H1 (cell line): ENCODE measurements around the gene CST11. TPM values are rescaled to one million over a fixed set of nuclear protein-coding genes. Genes with fewer than 3 reads are reported as not detected.

Source experiments
- CTCF ChIA-PET: fragments of 300-600 bp; sonication (Branson Sonifier 250); formaldehyde crosslinking; loops from one replicate; lab custom pipeline; 2021; ENCODE audit not compliant: partially characterized antibody; lab: Charles Lee
- POLR2A ChIA-PET: fragments of 300-600 bp; sonication (Branson Sonifier 250); formaldehyde crosslinking; loops from one replicate; lab custom pipeline; 2021; ENCODE audit warnings: inconsistent platforms; ENCODE audit not compliant: partially characterized antibody; lab: Charles Lee
- DNase-seq, 2 experiments: peaks; one replicate each; pipeline versions ENCODE4 v3.0.0 to v3.0.0-alpha.2; 2010 to 2022; ENCODE audit warnings: low spot score in 2 of 2, low read depth in 1 of 2, mixed read lengths in 1 of 2
- FAIRE-seq: peaks from 2 replicates; lab custom pipeline; 2011; peaks lifted over from hg19 to GRCh38; lab: Jason Lieb, UNC
- H2AFZ ChIP-seq: 2 replicates; pipeline ENCODE4 v1.8.1; 2012; ENCODE audit warnings: low read length, inconsistent platforms
- H2AK5ac ChIP-seq: 2 replicates; pipeline ENCODE4 v1.6.1; 2013; ENCODE audit warnings: low read depth, low read length
- H2BK120ac ChIP-seq: replicated peaks from 2 replicates; pipeline ENCODE3; 2013; ENCODE audit warnings: low read depth, low read length, inconsistent platforms
- H2BK12ac ChIP-seq: 2 replicates; pipeline ENCODE4 v1.6.1; 2013; ENCODE audit warnings: low read depth, low read length
- H2BK15ac ChIP-seq: 2 replicates; pipeline ENCODE4 v1.6.1; 2013; ENCODE audit warnings: low read length
- H2BK20ac ChIP-seq: 2 replicates; pipeline ENCODE4 v1.6.1; 2013; ENCODE audit warnings: low read length
- H2BK5ac ChIP-seq: 2 replicates; pipeline ENCODE4 v1.6.1; 2013; ENCODE audit warnings: low read depth, low read length
- H3K14ac ChIP-seq: 2 replicates; pipeline ENCODE4 v1.6.1; 2013; ENCODE audit warnings: inconsistent platforms; ENCODE audit not compliant: insufficient read length
- H3K18ac ChIP-seq: 2 replicates; pipeline ENCODE4 v1.6.1; 2013; ENCODE audit warnings: low read length; ENCODE audit errors: extremely low read depth
- H3K23ac ChIP-seq: 2 replicates; pipeline ENCODE4 v1.6.1; 2013; ENCODE audit warnings: inconsistent platforms; ENCODE audit not compliant: insufficient read length
- H3K23me2 ChIP-seq: 2 replicates; pipeline ENCODE4 v1.6.1; 2013; ENCODE audit warnings: low read depth, low read length
- H3K27ac ChIP-seq: 2 replicates; pipeline ENCODE4 v1.6.1; 2011; ENCODE audit warnings: low read depth, low read length, inconsistent platforms
- H3K27me3 ChIP-seq, 4 experiments: replicated peaks in 1 of 4; 1 replicate in 1 of 4; 2 replicates in 3 of 4; pipeline versions ENCODE4 v1.6.1 to v1.8.1; 2011 to 2013; ENCODE audit warnings: low read length in 3 of 4, mild to moderate bottlenecking in 3 of 4, inconsistent platforms in 2 of 4, mixed read lengths in 2 of 4, moderate library complexity in 1 of 4; ENCODE audit not compliant: control insufficient read depth in 3 of 4, insufficient read depth in 3 of 4; ENCODE audit errors: extremely low read depth in 1 of 4
- H3K36me3 ChIP-seq, 4 experiments: 2 replicates each; pipeline versions ENCODE4 v1.6.1 to v1.8.1; 2011 to 2013; ENCODE audit warnings: mild to moderate bottlenecking in 4 of 4, low read length in 3 of 4, moderate library complexity in 2 of 4, control low read depth in 1 of 4, inconsistent platforms in 1 of 4; ENCODE audit not compliant: insufficient read depth in 4 of 4, control insufficient read depth in 2 of 4
- H3K4ac ChIP-seq: replicated peaks from 2 replicates; pipeline ENCODE3; 2013; ENCODE audit warnings: low read length, low read depth, mixed read lengths, inconsistent platforms; ENCODE audit not compliant: insufficient read length
- H3K4me1 ChIP-seq, 4 experiments: replicated peaks in 1 of 4; 1 replicate in 1 of 4; 2 replicates in 3 of 4; pipeline versions ENCODE4 v1.6.1 to v1.8.1; 2011 to 2013; ENCODE audit warnings: low read length in 3 of 4, inconsistent platforms in 2 of 4, mixed read lengths in 1 of 4; ENCODE audit not compliant: insufficient read depth in 4 of 4, control insufficient read depth in 3 of 4
- H3K4me2 ChIP-seq, 2 experiments: 2 replicates each; pipeline versions ENCODE4 v1.6.1 to v1.8.1; 2011 to 2013; ENCODE audit warnings: low read depth in 2 of 2, low read length in 2 of 2, control low read depth in 1 of 2, inconsistent platforms in 1 of 2, mild to moderate bottlenecking in 1 of 2; ENCODE audit not compliant: insufficient read depth in 1 of 2
- H3K4me3 ChIP-seq, 4 experiments: fragments of 200-600, 300-600 bp in 1 of 4; sonication (generic), shearing (Covaris generic), sonication (Bioruptor Twin) in 1 of 4; 2 replicates each; pipeline versions ENCODE4 v1.5.1 to v1.8.1; 2011 to 2016; ENCODE audit warnings: low read length in 4 of 4, low read depth in 3 of 4, control low read depth in 2 of 4, inconsistent platforms in 2 of 4, mild to moderate bottlenecking in 2 of 4, mixed read lengths in 1 of 4, moderate library complexity in 1 of 4; ENCODE audit not compliant: insufficient read depth in 2 of 4; ENCODE audit errors: extremely low read depth in 1 of 4
- H3K56ac ChIP-seq: replicated peaks from 2 replicates; pipeline ENCODE3; 2013; ENCODE audit warnings: low read depth, mild to moderate bottlenecking, mixed read lengths, low read length, inconsistent platforms; ENCODE audit not compliant: insufficient read length
- H3K79me1 ChIP-seq: 2 replicates; pipeline ENCODE4 v1.6.1; 2013; ENCODE audit warnings: low read depth, low read length, control low read depth
- H3K79me2 ChIP-seq, 2 experiments: 2 replicates each; pipeline versions ENCODE4 v1.6.1 to v1.8.1; 2012 to 2013; ENCODE audit warnings: low read length in 2 of 2, mild to moderate bottlenecking in 2 of 2, inconsistent platforms in 1 of 2; ENCODE audit not compliant: insufficient read depth in 2 of 2, control insufficient read depth in 1 of 2
- H3K9ac ChIP-seq, 4 experiments: replicated peaks in 1 of 4; 1 replicate in 1 of 4; 2 replicates in 3 of 4; pipeline versions ENCODE4 v1.6.1 to v1.8.1; 2011 to 2013; ENCODE audit warnings: low read depth in 3 of 4, low read length in 3 of 4, control low read depth in 2 of 4, mild to moderate bottlenecking in 2 of 4, moderate library complexity in 2 of 4, inconsistent platforms in 1 of 4; ENCODE audit errors: extremely low read depth in 1 of 4
- H3K9me3 ChIP-seq, 2 experiments: 2 replicates each; pipeline versions ENCODE4 v1.6.1 to v1.8.1; 2012 to 2013; ENCODE audit warnings: mild to moderate bottlenecking in 2 of 2, moderate library complexity in 2 of 2, control low read depth in 1 of 2, inconsistent platforms in 1 of 2, low read depth in 1 of 2, low read length in 1 of 2, mixed read lengths in 1 of 2; ENCODE audit not compliant: insufficient read depth in 2 of 2
- H4K20me1 ChIP-seq, 2 experiments: replicated peaks in 1 of 2; 2 replicates each; pipeline versions ENCODE3 to v1.8.1; 2011 to 2013; ENCODE audit warnings: inconsistent platforms in 2 of 2, low read length in 2 of 2, mild to moderate bottlenecking in 1 of 2; ENCODE audit not compliant: insufficient read depth in 2 of 2, control insufficient read depth in 1 of 2
- H4K5ac ChIP-seq: 2 replicates; pipeline ENCODE4 v1.6.1; 2013; ENCODE audit warnings: low read length, low read depth, mixed read lengths, inconsistent platforms; ENCODE audit not compliant: insufficient read length
- H4K8ac ChIP-seq: 2 replicates; pipeline ENCODE4 v1.8.0; 2013; ENCODE audit warnings: mild to moderate bottlenecking, moderate library complexity, low read length, inconsistent platforms; ENCODE audit not compliant: insufficient read depth; ENCODE audit errors: extremely low read depth
- H4K91ac ChIP-seq: replicated peaks from 2 replicates; pipeline ENCODE3; 2013; ENCODE audit warnings: low read length, mixed read lengths, inconsistent platforms; ENCODE audit not compliant: insufficient read length
- BRCA1 ChIP-seq: IDR thresholded peaks from 2 replicates; pipeline ENCODE4 v1.6.1; 2012; ENCODE audit warnings: low read depth, low read length, improper control_type of control experiment
- CHD1 ChIP-seq: IDR thresholded peaks from 2 replicates; pipeline ENCODE4 v1.6.1; 2012; ENCODE audit warnings: low read depth, low read length, improper control_type of control experiment
- GABPA ChIP-seq: IDR thresholded peaks from 2 replicates; pipeline ENCODE4 v1.6.1; 2011; ENCODE audit warnings: mild to moderate bottlenecking, low read length, moderate library complexity, borderline replicate concordance; ENCODE audit not compliant: insufficient read depth
- KDM5A ChIP-seq: fragments of 200-600 bp; IDR thresholded peaks from 2 replicates; pipeline ENCODE4 v1.7.1; 2012; ENCODE audit warnings: mild to moderate bottlenecking, low read length, inconsistent platforms, mixed read lengths
- MAFK ChIP-seq: IDR thresholded peaks from 2 replicates; pipeline ENCODE4 v1.6.1; 2012; ENCODE audit warnings: low read depth, mild to moderate bottlenecking, improper control_type of control experiment, low read length
- RAD21 ChIP-seq, 2 experiments: IDR thresholded peaks in 1 of 2; conservative IDR thresholded peaks in 1 of 2; 2 replicates each; pipeline ENCODE4 v1.6.1; 2011; ENCODE audit warnings: low read depth in 2 of 2, low read length in 2 of 2, improper control_type of control experiment in 1 of 2, inconsistent platforms in 1 of 2, mild to moderate bottlenecking in 1 of 2, moderate library complexity in 1 of 2
- SIN3A ChIP-seq, 2 experiments: IDR thresholded peaks in 1 of 2; conservative IDR thresholded peaks in 1 of 2; 2 replicates each; pipeline ENCODE4 v1.6.1; 2011 to 2012; ENCODE audit warnings: low read length in 2 of 2, improper control_type of control experiment in 1 of 2, low read depth in 1 of 2, mild to moderate bottlenecking in 1 of 2
- SP2 ChIP-seq: IDR thresholded peaks from 2 replicates; pipeline ENCODE4 v1.6.1; 2012; ENCODE audit warnings: mild to moderate bottlenecking, low read length, inconsistent platforms
- SP4 ChIP-seq: IDR thresholded peaks from 2 replicates; pipeline ENCODE4 v1.6.1; 2012; ENCODE audit warnings: low read length, inconsistent platforms
- SUZ12 ChIP-seq: fragments of 200-600 bp; sonication (generic); IDR thresholded peaks from 2 replicates; pipeline ENCODE4 v1.6.1; 2012; ENCODE audit warnings: mild to moderate bottlenecking, inconsistent platforms, low read length, moderate library complexity, mixed read lengths
- polyA plus RNA-seq, 7 experiments: library from polyadenylated mRNA; depleted of rRNA in 3 of 7; stranded (reverse) in 5 of 7; unstranded in 2 of 7; fragments of >200 nt in 5 of 7; fragments of 200-250 nt in 2 of 7; gene quantifications; 1 replicate in 5 of 7; 2 replicates in 1 of 7; 4 replicates in 1 of 7; pipeline versions ENCODE4 v1.2.1 to v1.2.3, GENCODE V29; 2011 to 2013; ENCODE audit warnings: missing spikeins in 2 of 7, mixed read lengths in 2 of 7
- total RNA-seq: library from RNA; stranded (reverse); fragmentation: NEBNext Ultra II Directional; extraction: Animal tissue kit (Norgen Biotek cat#: 25700); gene quantifications from 2 replicates; pipeline ENCODE4 v1.2.1, GENCODE V29; 2021
- TF ChIP-seq, protein P1 (sequence below): IDR thresholded peaks from 2 replicates; pipeline ENCODE4 v1.6.1; 2012; ENCODE audit warnings: low read length, inconsistent platforms
- TF ChIP-seq, protein P2 (sequence below): IDR thresholded peaks from 2 replicates; pipeline ENCODE4 v1.6.1; 2011; ENCODE audit warnings: low read length, improper control_type of control experiment

Gene CST11
- total and polyA plus RNA-seq, 2 of the 8 experiments (the other 6 are each of a cell fraction or from before 2014, with no cell fraction given), result 2.0 TPM; not detected in 1

DNA sequence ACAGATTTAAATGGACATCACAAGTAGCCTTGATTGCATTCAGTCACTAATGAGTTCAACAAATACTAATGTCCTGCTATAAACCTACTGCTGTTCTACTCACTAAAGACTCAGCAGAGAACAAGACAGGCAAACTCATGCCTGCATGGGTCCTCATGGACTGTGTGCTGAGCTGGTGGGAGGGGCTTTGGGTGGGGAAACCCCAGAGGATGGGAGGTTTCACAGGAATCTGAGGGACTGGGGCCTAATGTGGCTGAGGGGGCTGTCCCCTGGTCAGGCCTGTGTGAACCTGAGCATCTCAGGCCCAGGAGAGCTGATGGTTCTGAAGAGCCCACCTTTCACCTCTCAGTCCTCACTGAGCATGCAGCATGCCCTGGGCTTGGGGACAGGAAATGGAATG, 39.6 kb upstream of the CST11 start:
- H3K9ac ChIP-seq, result no peak overlapping the region
- no peaks in the 10 kb centered on the region for H3K27me3 ChIP-seq
- H4K5ac ChIP-seq, result no peak overlapping the region
- no peak overlapping the region for H2BK5ac ChIP-seq
- H3K14ac ChIP-seq, result no peak overlapping the region
- FAIRE-seq (no peak), DNase-seq (no peak)
- no peak overlapping the region; the same call in 1 of the 2 replicates for H2BK12ac ChIP-seq
- peaks cover 5 to 9% of the 10 kb centered on the region in 2 experiments; a peak in 3 of 4 replicates for H3K9me3 ChIP-seq
- H2BK20ac ChIP-seq, result no peak overlapping the region
- H2BK120ac ChIP-seq, result no peak overlapping the region
- H3K18ac ChIP-seq, result no peak overlapping the region
- H3K4me2 ChIP-seq, result no peak overlapping the region
- H2AFZ ChIP-seq, result peak overlapping the region; percentile 32; the same call in 1 of the 2 replicates
- ChIA-PET CTCF (interaction anchor here (1.0 kb wide), 1 partner anchor 95 kb away, joined by 3 read pairs; no protein-coding TSS in a partner anchor), POLR2A (no interaction called here)
- H3K79me2 ChIP-seq, result no peaks in the 10 kb centered on the region
- no peaks in the 10 kb centered on the region for H4K20me1 ChIP-seq
- H3K27ac ChIP-seq, result no peak overlapping the region
- H2BK15ac ChIP-seq, result no peak overlapping the region
- no peak overlapping the region for H3K4ac ChIP-seq
- no peak overlapping the region for H2AK5ac ChIP-seq
- no peak overlapping the region for H4K91ac ChIP-seq
- H3K23me2 ChIP-seq, result 0 out of 2 replicates have a peak, but pooled peaks cover 2% of the 10 kb centered on the region
- H3K4me1 ChIP-seq, result no peaks in the 10 kb centered on the region
- H3K23ac ChIP-seq, result no peak overlapping the region
- no peak overlapping the region for H3K56ac ChIP-seq
- H3K79me1 ChIP-seq, result no peaks in the 10 kb centered on the region
- no peak overlapping the region for H4K8ac ChIP-seq
- H3K36me3 ChIP-seq, result no peaks in the 10 kb centered on the region
- H3K4me3 ChIP-seq, result no peak overlapping the region
- TF ChIP-seq SP4, result no peak
- no peak for TF ChIP-seq SP2
- no peak for TF ChIP-seq SUZ12
- no peak for TF ChIP-seq KDM5A
- TF ChIP-seq RAD21 (IDR thresholded peaks at IDR 0.05 in 1 of 2, conservative IDR thresholded peaks at IDR 0.05 in 1 of 2; ENCODE audit: low read depth in 2 of 2, low read length in 2 of 2), result no peak
- no peak for TF ChIP-seq BRCA1
- TF ChIP-seq GABPA, result no peak
- no peak for TF ChIP-seq SIN3A (conservative IDR thresholded peaks at IDR 0.05 in 1 of 2, IDR thresholded peaks at IDR 0.05 in 1 of 2; ENCODE audit: low read depth in 1 of 2, low read length in 2 of 2)
- TF ChIP-seq, protein P1, sequence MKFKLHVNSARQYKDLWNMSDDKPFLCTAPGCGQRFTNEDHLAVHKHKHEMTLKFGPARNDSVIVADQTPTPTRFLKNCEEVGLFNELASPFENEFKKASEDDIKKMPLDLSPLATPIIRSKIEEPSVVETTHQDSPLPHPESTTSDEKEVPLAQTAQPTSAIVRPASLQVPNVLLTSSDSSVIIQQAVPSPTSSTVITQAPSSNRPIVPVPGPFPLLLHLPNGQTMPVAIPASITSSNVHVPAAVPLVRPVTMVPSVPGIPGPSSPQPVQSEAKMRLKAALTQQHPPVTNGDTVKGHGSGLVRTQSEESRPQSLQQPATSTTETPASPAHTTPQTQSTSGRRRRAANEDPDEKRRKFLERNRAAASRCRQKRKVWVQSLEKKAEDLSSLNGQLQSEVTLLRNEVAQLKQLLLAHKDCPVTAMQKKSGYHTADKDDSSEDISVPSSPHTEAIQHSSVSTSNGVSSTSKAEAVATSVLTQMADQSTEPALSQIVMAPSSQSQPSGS, result no peak
- no peak for TF ChIP-seq CHD1
- TF ChIP-seq, protein P2, sequence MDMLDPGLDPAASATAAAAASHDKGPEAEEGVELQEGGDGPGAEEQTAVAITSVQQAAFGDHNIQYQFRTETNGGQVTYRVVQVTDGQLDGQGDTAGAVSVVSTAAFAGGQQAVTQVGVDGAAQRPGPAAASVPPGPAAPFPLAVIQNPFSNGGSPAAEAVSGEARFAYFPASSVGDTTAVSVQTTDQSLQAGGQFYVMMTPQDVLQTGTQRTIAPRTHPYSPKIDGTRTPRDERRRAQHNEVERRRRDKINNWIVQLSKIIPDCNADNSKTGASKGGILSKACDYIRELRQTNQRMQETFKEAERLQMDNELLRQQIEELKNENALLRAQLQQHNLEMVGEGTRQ, result no peak
- no peak for TF ChIP-seq MAFK
